Cardiac muscle cell (in vitro differentiated cells and primary cell): Measurements from ENCODE around the gene TNNI3K. TPM values are rescaled to one million over a fixed set of nuclear protein-coding genes. Genes with fewer than 3 reads are reported as not detected.

Source experiments
- DNase-seq, 2 donors: peaks; one replicate each; pipeline versions ENCODE4 v3.0.0 to v3.0.0-alpha.2; 2010 to 2017; ENCODE audit warnings: low read depth in 1 of 2, low spot score in 1 of 2
- H3K27ac ChIP-seq: fragments of 200-600 bp; sonication (generic); 2 replicates; pipeline ENCODE4 v1.5.1; 2016
- H3K27me3 ChIP-seq: fragments of 200-600 bp; sonication (generic); 2 replicates; pipeline ENCODE4 v1.6.0; 2016; ENCODE audit warnings: control low read depth
- H3K36me3 ChIP-seq: fragments of 200-600 bp; sonication (generic); 2 replicates; pipeline ENCODE4 v1.5.1; 2016; ENCODE audit warnings: control low read depth
- H3K4me1 ChIP-seq: fragments of 200-600 bp; sonication (generic); 2 replicates; pipeline ENCODE4 v1.8.1; 2017; ENCODE audit warnings: low read depth, mild to moderate bottlenecking, mixed run types
- H3K4me3 ChIP-seq: fragments of 200-600 bp; sonication (generic); 2 replicates; pipeline ENCODE4 v1.5.1; 2016; ENCODE audit warnings: mild to moderate bottlenecking
- H3K9me3 ChIP-seq: fragments of 200-600 bp; sonication (generic); 2 replicates; pipeline ENCODE4 v1.5.1; 2017; ENCODE audit warnings: low read depth, mild to moderate bottlenecking, control low read depth
- CTCF ChIP-seq: IDR thresholded peaks from 2 replicates; pipeline ENCODE4 v1.5.1; 2012; ENCODE audit warnings: low read depth, mild to moderate bottlenecking, low read length
- polyA plus RNA-seq: library from polyadenylated mRNA; unstranded; fragments of >200 nt; fragmentation: Nextera tagmentation; extraction: Ambion mirVana; gene quantifications from 2 replicates; pipeline ENCODE4 v1.2.1, GENCODE V29; 2016
- total RNA-seq: library from RNA; depleted of rRNA; stranded (reverse); fragments of >200 nt; gene quantifications from 2 replicates; pipeline ENCODE4 v1.2.3, GENCODE V29; 2016

The TNNI3K gene
- total and polyA plus RNA-seq, 2 experiments from 2014 or later, result 6.6 to 13.4 TPM

- no peaks in the 10 kb centered on the region for H3K9me3 ChIP-seq
- H3K4me1 ChIP-seq, result peaks cover 11% of the 10 kb centered on the region
- TF ChIP-seq CTCF, result no peak
- no peaks in the 10 kb centered on the region for H3K27me3 ChIP-seq
- H3K4me3 ChIP-seq, result peak overlapping the region; percentile 63
- no peaks in the 10 kb centered on the region for H3K36me3 ChIP-seq
- no peak overlapping the region for H3K27ac ChIP-seq
- DNase-seq, result peak in 1 of 2 donors; percentile 29
Observed at GRCh38 chr1:74199504-74199903, 35.7 kb upstream of the TNNI3K start.

GRCh38 chr1:74205266-74205665, 29.9 kb upstream of the TNNI3K start:
- no peak for DNase-seq
- TF ChIP-seq CTCF, result no peak
- no peaks in the 10 kb centered on the region for H3K9me3 ChIP-seq
- no peak overlapping the region for H3K27ac ChIP-seq
- H3K36me3 ChIP-seq, result peaks cover 2% of the 10 kb centered on the region
- peaks cover 4% of the 10 kb centered on the region for H3K4me1 ChIP-seq
- H3K27me3 ChIP-seq, result no peaks in the 10 kb centered on the region
- no peak overlapping the region for H3K4me3 ChIP-seq

- no peak for TF ChIP-seq CTCF
- Histone ChIP-seq H3K4me3 (no peak overlapping the region), H3K27ac (no peak overlapping the region), H3K27me3 (no peaks in the 10 kb centered on the region), H3K9me3 (no peaks in the 10 kb centered on the region), H3K36me3 (no peaks in the 10 kb centered on the region), H3K4me1 (no peaks in the 10 kb centered on the region)
- DNase-seq, result no peak
Observed at GRCh38 chr1:74215229-74215628, 20.0 kb upstream of the TNNI3K start.

- no peak for TF ChIP-seq CTCF
- H3K27ac ChIP-seq, result no peak overlapping the region
- H3K27me3 ChIP-seq, result no peaks in the 10 kb centered on the region
- no peak overlapping the region for H3K4me3 ChIP-seq
- H3K9me3 ChIP-seq, result no peaks in the 10 kb centered on the region
- H3K4me1 ChIP-seq, result no peaks in the 10 kb centered on the region
- no peak for DNase-seq
- no peaks in the 10 kb centered on the region for H3K36me3 ChIP-seq
Observed at GRCh38 chr1:74222701-74223100, 12.5 kb upstream of the TNNI3K start.

DNA sequence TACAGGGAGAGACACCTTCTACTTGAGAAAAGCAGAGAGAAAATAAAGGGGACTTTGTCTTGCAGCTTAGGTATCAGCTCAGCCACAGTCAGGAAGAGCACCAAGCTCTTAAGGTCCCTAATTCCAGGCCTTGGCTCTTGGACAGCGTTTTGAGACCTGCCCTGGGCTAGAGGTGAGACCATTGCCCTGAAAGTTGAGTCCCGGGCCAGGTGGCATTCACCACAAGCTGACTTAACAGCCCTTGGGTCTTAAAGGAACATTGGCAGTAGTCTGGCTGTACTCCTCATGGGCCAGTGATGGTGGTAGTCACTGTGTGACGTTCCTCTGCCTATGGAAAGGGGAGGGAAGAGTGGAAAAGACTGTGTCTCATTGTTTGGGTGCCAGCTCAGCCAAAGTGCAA, 11.7 kb upstream of the TNNI3K start:
- H3K36me3 ChIP-seq, result no peaks in the 10 kb centered on the region
- TF ChIP-seq CTCF, result no peak

GRCh38 chr1:74236440-74236839, 1.3 kb downstream of the TNNI3K start:
- no peak for DNase-seq
- H3K27ac ChIP-seq, result no peak overlapping the region
- H3K36me3 ChIP-seq, result no peaks in the 10 kb centered on the region
- TF ChIP-seq CTCF, result no peak
- H3K4me3 ChIP-seq, result no peak overlapping the region
- no peaks in the 10 kb centered on the region for H3K27me3 ChIP-seq
- peaks cover 22% of the 10 kb centered on the region for H3K4me1 ChIP-seq
- peaks cover 3% of the 10 kb centered on the region for H3K9me3 ChIP-seq

More for the DNA sequence above, 11.7 kb upstream of the TNNI3K start:
- Histone ChIP-seq H3K4me3 (no peak overlapping the region), H3K9me3 (no peaks in the 10 kb centered on the region), H3K4me1 (no peaks in the 10 kb centered on the region), H3K27ac (no peak overlapping the region), H3K27me3 (no peaks in the 10 kb centered on the region)
- DNase-seq, result no peak
